ENCODE measurements around the gene APOBEC3G.

- TF ChIP-seq, protein P1, sequence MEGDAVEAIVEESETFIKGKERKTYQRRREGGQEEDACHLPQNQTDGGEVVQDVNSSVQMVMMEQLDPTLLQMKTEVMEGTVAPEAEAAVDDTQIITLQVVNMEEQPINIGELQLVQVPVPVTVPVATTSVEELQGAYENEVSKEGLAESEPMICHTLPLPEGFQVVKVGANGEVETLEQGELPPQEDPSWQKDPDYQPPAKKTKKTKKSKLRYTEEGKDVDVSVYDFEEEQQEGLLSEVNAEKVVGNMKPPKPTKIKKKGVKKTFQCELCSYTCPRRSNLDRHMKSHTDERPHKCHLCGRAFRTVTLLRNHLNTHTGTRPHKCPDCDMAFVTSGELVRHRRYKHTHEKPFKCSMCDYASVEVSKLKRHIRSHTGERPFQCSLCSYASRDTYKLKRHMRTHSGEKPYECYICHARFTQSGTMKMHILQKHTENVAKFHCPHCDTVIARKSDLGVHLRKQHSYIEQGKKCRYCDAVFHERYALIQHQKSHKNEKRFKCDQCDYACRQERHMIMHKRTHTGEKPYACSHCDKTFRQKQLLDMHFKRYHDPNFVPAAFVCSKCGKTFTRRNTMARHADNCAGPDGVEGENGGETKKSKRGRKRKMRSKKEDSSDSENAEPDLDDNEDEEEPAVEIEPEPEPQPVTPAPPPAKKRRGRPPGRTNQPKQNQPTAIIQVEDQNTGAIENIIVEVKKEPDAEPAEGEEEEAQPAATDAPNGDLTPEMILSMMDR (IDR thresholded peaks at IDR 0.05; ENCODE audit: insufficient read depth, low read length) = no peak
- TF ChIP-seq GABPA (IDR thresholded peaks at IDR 0.05; ENCODE audit: low read depth) (no peak), POLR2AphosphoS5 (IDR thresholded peaks at IDR 0.05; ENCODE audit: low read depth) (no peak), SPI1 (IDR thresholded peaks at IDR 0.05; ENCODE audit: borderline replicate concordance, low read depth) (no peak)
Measured at GRCh38 chr22:39097098-39098020, 20.3 kb downstream of the APOBEC3G start, which contains the start of gene APOBEC3H.

All from HL-60 (cell line).